Activated T-cell treated with anti-CD3 and anti-CD28 coated beads for 48 hours (primary cell): Measurements from ENCODE around the gene VWF.
"Not testable (repeated sequence)": the region's sequence is repeated elsewhere in the genome, so short reads cannot be mapped to it uniquely, and the experiment has no call there.

ENCODE experiments used
- DNase-seq: peaks from one replicate; pipeline ENCODE4 v3.0.0-alpha.2; 2020; ENCODE audit warnings: low read depth

Gene VWF

GRCh38 chr12:6104027-6104426, 20.4 kb downstream of the VWF start:
- DNase-seq: no peak

GRCh38 chr12:6102021-6102420, 22.4 kb downstream of the VWF start:
- not testable (repeated sequence) for DNase-seq

DNA sequence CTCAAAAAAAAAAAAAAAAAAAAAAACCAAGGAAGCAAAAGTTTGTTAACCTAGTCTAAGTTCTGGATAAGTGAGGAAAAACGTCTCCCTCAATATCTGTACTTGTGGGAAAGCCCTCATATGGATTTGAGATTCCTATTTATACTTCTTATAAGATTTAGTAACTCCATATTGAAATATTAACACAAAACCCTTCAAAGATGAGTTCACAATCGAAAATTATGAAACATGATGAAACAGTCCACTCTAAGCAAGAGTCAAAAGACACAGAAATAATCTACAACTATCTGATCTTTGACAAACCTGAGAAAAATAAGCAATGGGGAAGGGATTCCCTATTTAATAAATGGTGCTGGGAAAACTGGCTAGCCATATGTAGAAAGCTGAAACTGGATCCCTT, 25.2 kb downstream of the VWF start:
- DNase-seq: no peak

- DNase-seq: no peak
Observed at GRCh38 chr12:6097411-6097810, 27.1 kb downstream of the VWF start.

GRCh38 chr12:6096527-6096926, 27.9 kb downstream of the VWF start:
- no peak for DNase-seq

DNA sequence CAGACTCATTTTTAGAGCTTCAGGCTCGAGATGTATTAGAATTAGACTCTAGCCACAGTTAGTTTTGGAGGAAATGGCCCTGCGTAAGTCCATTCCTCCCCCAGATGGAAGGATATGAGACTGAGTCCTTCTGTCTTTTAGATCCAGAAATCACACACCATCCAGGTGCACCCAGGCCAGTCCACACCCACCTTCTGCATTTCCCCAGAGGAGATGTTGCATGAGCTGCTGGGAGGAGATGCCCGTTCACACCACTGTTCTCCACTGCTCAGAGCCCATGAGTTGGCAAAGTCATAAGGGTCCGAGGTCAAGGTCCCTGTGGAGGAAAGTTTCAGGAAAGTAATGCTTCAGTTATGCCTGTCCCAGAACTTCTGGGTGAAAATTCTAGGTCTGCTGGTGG, 29.2 kb downstream of the VWF start:
- no peak for DNase-seq

GRCh38 chr12:6093764-6094163, 30.7 kb downstream of the VWF start:
- no peak for DNase-seq

DNA sequence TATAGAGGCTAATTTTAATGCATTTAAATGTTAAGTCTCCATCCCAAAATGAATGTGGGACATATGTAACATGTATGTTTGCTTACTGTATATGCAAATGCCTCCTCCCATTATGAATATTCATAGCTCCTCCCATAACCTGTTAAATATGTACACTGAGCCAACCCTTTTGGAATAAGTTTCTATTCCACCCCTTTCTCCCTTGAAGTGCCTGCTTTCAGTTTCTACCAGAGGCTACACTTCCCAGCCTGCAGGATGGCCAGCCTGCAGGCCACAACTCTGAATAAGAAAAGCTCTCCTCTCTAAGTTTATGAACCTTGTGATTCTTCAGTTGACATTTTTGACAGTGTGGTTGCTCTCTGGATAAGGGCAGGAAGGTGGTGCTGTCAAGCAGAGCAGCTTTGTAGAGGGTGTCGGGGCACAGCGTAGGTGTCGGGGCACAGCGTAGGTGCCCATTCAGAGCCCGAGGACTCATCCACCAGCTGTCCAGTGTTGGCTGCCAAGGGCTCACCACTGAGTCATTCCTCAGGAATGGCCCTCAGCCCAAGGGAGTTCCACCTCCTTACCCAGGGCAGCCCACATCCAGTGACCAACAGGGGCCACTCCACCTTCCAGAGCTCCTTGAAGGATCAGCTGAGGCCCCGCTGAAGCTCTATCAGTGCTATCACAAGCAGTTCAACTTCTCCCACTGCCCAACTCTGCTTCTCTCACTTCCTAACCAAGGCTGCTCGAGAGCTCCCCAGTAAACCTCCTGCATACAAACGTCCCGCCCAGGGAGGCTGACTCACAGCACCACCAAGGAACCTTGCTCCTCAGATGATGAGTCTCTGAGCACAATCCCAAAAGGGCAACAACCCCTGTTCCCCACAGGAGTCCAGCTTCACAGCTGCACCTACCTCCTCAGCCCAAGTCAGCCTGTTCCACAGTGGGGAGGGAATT, 31.4 kb downstream of the VWF start:
- DNase-seq: no peak

GRCh38 chr12:6091786-6092566, 32.5 kb downstream of the VWF start:
- DNase-seq: no peak

DNA sequence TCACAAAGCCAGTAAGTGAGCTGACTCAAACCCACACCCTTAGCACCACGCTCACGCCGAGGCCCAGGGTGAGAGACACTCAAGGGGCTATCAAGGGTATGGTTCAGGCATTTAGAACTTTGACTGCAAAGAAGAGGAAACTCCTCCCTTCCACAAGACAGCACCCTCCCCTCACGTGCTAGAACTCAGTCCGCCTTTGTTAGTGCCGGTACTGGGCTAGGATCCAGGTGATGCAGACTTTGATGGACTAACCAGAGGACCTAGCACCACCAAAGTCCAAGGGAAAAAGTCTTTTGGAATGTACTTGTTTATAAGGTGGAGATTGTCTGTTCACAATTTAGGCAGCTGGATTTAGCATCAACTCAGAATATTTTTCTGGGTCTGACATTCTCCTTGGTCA, 33.7 kb downstream of the VWF start:
- no peak for DNase-seq

DNA sequence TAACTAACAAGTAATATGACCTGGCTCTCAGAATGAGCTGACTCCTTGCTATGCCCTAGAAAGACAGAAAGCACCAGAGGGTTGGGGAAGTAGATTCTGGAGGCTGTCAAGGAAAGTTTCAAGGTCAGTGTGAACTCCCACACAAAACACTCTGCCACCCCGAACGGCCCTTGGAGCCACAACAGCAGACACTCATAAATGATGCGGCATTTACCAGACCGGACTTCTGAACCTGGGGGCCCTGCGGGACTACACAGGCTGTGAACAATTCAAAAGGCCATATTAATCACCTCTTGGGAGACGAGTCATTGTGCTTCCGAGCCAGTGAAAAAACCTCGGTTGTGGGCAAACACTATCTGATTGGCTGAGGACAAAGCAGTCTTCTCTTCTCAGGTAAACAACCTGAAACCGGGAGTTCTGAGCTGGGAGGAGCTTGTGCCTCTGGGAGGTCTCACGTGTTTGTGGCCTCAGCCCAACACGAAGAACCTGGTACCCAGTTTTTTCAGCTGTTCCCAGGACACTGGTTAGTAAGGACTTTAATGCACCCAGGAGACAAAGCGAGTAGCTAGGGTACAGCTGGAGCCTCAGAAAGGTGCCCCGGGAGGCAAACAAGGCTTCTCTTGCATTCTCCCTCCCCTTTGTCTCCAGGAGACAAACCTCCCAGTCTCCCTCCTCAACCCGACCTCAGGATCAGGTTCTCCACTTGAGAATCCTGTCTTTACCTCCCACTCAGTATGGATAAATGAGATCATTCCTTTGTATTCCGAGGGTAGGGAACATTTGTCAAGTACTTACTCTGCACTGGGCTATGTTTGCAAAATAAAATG, 35.3 kb downstream of the VWF start:
- DNase-seq: no peak

GRCh38 chr12:6086316-6086715, 38.2 kb downstream of the VWF start:
- no peak for DNase-seq

GRCh38 chr12:6085841-6086240, 38.6 kb downstream of the VWF start:
- no peak for DNase-seq

GRCh38 chr12:6084969-6085450, 39.5 kb downstream of the VWF start:
- DNase-seq: no peak

- no peak for DNase-seq
Observed at GRCh38 chr12:6084261-6084968, 40.1 kb downstream of the VWF start.

DNA sequence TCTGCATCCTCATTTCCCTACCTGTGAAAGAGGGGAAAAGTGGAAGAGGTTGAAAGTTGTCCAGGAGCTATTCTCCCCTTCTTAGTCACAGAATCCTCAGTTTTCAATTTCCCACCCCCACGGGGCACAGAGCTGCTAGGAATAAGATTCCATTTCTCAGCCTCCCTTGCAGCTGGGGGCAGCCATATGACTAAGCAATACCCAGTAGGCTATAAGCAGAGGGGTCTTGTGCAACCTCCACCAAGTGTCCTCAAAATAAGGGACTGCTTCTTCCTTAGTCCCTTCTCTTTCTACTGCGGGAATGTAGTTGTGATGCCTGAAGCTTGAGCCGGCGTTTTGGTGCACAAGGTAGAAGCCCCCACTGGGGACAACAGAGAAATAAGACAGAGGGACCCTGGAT, 40.9 kb downstream of the VWF start:
- no peak for DNase-seq

- no peak for DNase-seq
Observed at GRCh38 chr12:6082613-6083012, 41.9 kb downstream of the VWF start.

GRCh38 chr12:6080149-6081045, 44.1 kb downstream of the VWF start:
- no peak for DNase-seq

GRCh38 chr12:6078398-6079096, 45.9 kb downstream of the VWF start:
- DNase-seq: no peak

- DNase-seq: no peak
Observed at GRCh38 chr12:6077692-6078083, 46.8 kb downstream of the VWF start.
